GM12878 (cell line): ENCODE results near the gene PCDHGA5. TPM values are rescaled to one million over a fixed set of nuclear protein-coding genes. Genes with fewer than 3 reads are reported as not detected.
"Not testable (repeated sequence)": the region's sequence is repeated elsewhere in the genome, so short reads cannot be mapped to it uniquely, and the experiment has no call there.

Experiments
- ATAC-seq: fragments of 200-7000 bp; cut with Tn5 transposase; 3 replicates; pipeline ENCODE4 v1.9.1; 2020; ENCODE audit warnings: mild to moderate bottlenecking, moderate library complexity
- BruUV-seq: library from RNA; stranded (reverse); fragments of 400-500 nt; replicated peaks from 2 replicates; lab custom pipeline; 2021; lab: Mats Ljungman, UMichigan
- CTCF ChIA-PET: fragments of 300-600 bp; sonication (Branson Sonifier 250); formaldehyde crosslinking; extraction: SDS; loops from one replicate; lab custom pipeline; 2021; ENCODE audit warnings: inconsistent platforms; lab: Yijun Ruan, JAX
- POLR2A ChIA-PET: fragments of 350-600 bp; formaldehyde crosslinking; extraction: SDS; loops from one replicate; lab custom pipeline; 2021; ENCODE audit warnings: inconsistent platforms; lab: Charles Lee
- RAD21 ChIA-PET: fragments of 300-600 bp; sonication (Branson Sonifier 250); formaldehyde crosslinking; loops from one replicate; lab custom pipeline; 2023; ENCODE audit warnings: antibody characterized with exemption; ENCODE audit not compliant: unreplicated experiment; lab: Charles Lee
- SMC1A ChIA-PET: fragments of 300-600 bp; sonication (Branson Sonifier 250); formaldehyde crosslinking; loops from one replicate; lab custom pipeline; 2023; ENCODE audit not compliant: unreplicated experiment, uncharacterized antibody; lab: Charles Lee
- DNase-seq: peaks from one replicate; pipeline ENCODE4 v3.0.0-alpha.2; 2011; ENCODE audit warnings: low read depth, low spot score
- FAIRE-seq: peaks from 3 replicates; lab custom pipeline; 2011; peaks lifted over from hg19 to GRCh38; lab: Jason Lieb, UNC
- H2AFZ ChIP-seq: 2 replicates; pipeline ENCODE4 v1.6.0; 2011; ENCODE audit warnings: low read depth, low read length, control low read depth; ENCODE audit not compliant: control insufficient read depth
- H3K27ac ChIP-seq: 2 replicates; pipeline ENCODE4 v1.5.1; 2011; ENCODE audit warnings: control low read depth; ENCODE audit not compliant: control insufficient read depth, insufficient read depth
- H3K27me3 ChIP-seq, 2 experiments: replicated peaks in 1 of 2; 2 replicates each; pipeline versions ENCODE4 v1.6.0 to v1.6.1; 2011; ENCODE audit warnings: low read length in 1 of 2; ENCODE audit not compliant: control insufficient read depth in 2 of 2, insufficient read depth in 2 of 2
- H3K36me3 ChIP-seq, 2 experiments: 2 replicates each; pipeline ENCODE4 v1.5.1; 2011; ENCODE audit warnings: low read length in 1 of 2; ENCODE audit not compliant: control insufficient read depth in 2 of 2, insufficient read depth in 2 of 2
- H3K4me1 ChIP-seq: 2 replicates; pipeline ENCODE4 v1.6.1; 2011; ENCODE audit warnings: mild to moderate bottlenecking, low read length, moderate library complexity, mixed read lengths; ENCODE audit not compliant: control insufficient read depth, insufficient read depth
- H3K4me2 ChIP-seq: 2 replicates; pipeline ENCODE4 v1.6.0; 2011; ENCODE audit warnings: control low read depth; ENCODE audit not compliant: control insufficient read depth, insufficient read depth
- H3K4me3 ChIP-seq: fragments of 200-600 bp; sonication (generic); 2 replicates; pipeline ENCODE4 v1.5.1; 2016
- H3K79me2 ChIP-seq: 2 replicates; pipeline ENCODE4 v1.6.0; 2011; ENCODE audit warnings: low read length; ENCODE audit not compliant: control insufficient read depth, insufficient read depth
- H3K9ac ChIP-seq: 2 replicates; pipeline ENCODE4 v1.8.0; 2011; ENCODE audit warnings: low read length, control low read depth, mixed read lengths; ENCODE audit not compliant: control insufficient read depth, insufficient read depth
- H3K9me3 ChIP-seq: replicated peaks from 3 replicates; pipeline ENCODE4 v1.5.1; 2011; ENCODE audit warnings: mild to moderate bottlenecking, low read length; ENCODE audit not compliant: control insufficient read depth, insufficient read depth
- H4K20me1 ChIP-seq: 2 replicates; pipeline ENCODE4 v1.6.0; 2011; ENCODE audit not compliant: control insufficient read depth, insufficient read depth
- ATF7 ChIP-seq: fragments of 450-650 bp; IDR thresholded peaks from 2 replicates; pipeline ENCODE4 v1.6.1; 2016; ENCODE audit warnings: low read depth, mild to moderate bottlenecking
- BHLHE40 ChIP-seq, 2 experiments: fragments of 450-650 bp in 1 of 2; IDR thresholded peaks; 2 replicates each; pipeline ENCODE4 v1.6.1; 2011 to 2017; ENCODE audit warnings: low read depth in 2 of 2, borderline replicate concordance in 1 of 2, improper control_type of control experiment in 1 of 2, low read length in 1 of 2, mild to moderate bottlenecking in 1 of 2
- BMI1 ChIP-seq: fragments of 450-650 bp; IDR thresholded peaks from 2 replicates; pipeline ENCODE4 v1.6.1; 2016; ENCODE audit warnings: mild to moderate bottlenecking, moderate library complexity, borderline replicate concordance
- CBFB ChIP-seq: IDR thresholded peaks from 2 replicates; pipeline ENCODE4 v1.6.1; 2016; ENCODE audit warnings: antibody characterized with exemption, low read depth
- KLF5 ChIP-seq: fragments of 450-650 bp; IDR thresholded peaks from 2 replicates; pipeline ENCODE4 v1.6.1; 2014; ENCODE audit warnings: mild to moderate bottlenecking; ENCODE audit not compliant: partially characterized antibody
- PAX5 ChIP-seq: IDR thresholded peaks from 2 replicates; pipeline ENCODE4 v1.6.1; 2011; ENCODE audit warnings: low read depth, low read length, borderline replicate concordance
- SMARCA5 ChIP-seq: fragments of 450-650 bp; IDR thresholded peaks from 2 replicates; pipeline ENCODE4 v1.6.1; 2017; ENCODE audit warnings: mild to moderate bottlenecking
- WGBS: methylation state at CpG from one replicate; pipeline ENCODE4 v1.1.6; 2016; ENCODE audit warnings: low lambda C conversion rate; ENCODE audit not compliant: insufficient replicate concordance, insufficient coverage; ENCODE audit errors: missing lambda C conversion rate; 5-methylcytosine and 5-hydroxymethylcytosine counted together
- in situ Hi-C: fragments of 300-500 bp; cut with MboI; formaldehyde crosslinking; loops from 9 replicates; pipeline ENCODE4 v1.14.3; 2018; ENCODE audit warnings: mixed read lengths
- intact Hi-C: fragments of 100-400 bp; cut with micrococcal nuclease; formaldehyde crosslinking; loops from one replicate; pipeline ENCODE4 v1.14.2; 2022; ENCODE audit not compliant: unreplicated experiment
- polyA plus RNA-seq, 11 experiments: library from polyadenylated mRNA; depleted of rRNA in 4 of 11; unstranded in 6 of 11; stranded (reverse) in 5 of 11; fragments of >200 nt; fragmentation: Nextera tagmentation in 4 of 11; fragmentation: Illumina TruSeq in 1 of 11; extraction: Ambion mirVana in 4 of 11; extraction: Trizol in 1 of 11; gene quantifications; 1 replicate in 1 of 11; 2 replicates in 10 of 11; pipeline versions ENCODE4 v1.2.1 to v1.2.3, GENCODE V29; 2011 to 2016; ENCODE audit warnings: inconsistent platforms in 2 of 11, missing spikeins in 2 of 11, low read depth in 1 of 11
- total RNA-seq, 4 experiments: library from RNA; depleted of rRNA in 3 of 4; stranded (reverse); fragments of >200 nt in 3 of 4; fragmentation: Illumina TruSeq in 1 of 4; extraction: Trizol in 1 of 4; gene quantifications; 2 replicates each; pipeline versions ENCODE4 v1.2.1 to v1.2.3, GENCODE V29; 2013 to 2021

The PCDHGA5 gene
- total and polyA plus RNA-seq, 10 of the 15 experiments (the other 5 are each of a cell fraction or from before 2014, with no cell fraction given), result 0.10 to 0.23 (median 0.16) TPM; not detected in 4

- H3K79me2 ChIP-seq, result no peaks in the 10 kb centered on the region
- no peak for DNase-seq
- H3K4me1 ChIP-seq, result no peaks in the 10 kb centered on the region
- no TSS peak for BruUV-seq
- SMC1A ChIA-PET, result interaction anchor here (0.8 kb wide), 1 partner anchor 22 kb away, joined by 5 read pairs; no protein-coding TSS in a partner anchor
- H3K9me3 ChIP-seq, result peaks cover 17% of the 10 kb centered on the region; the same call in 2 of the 3 replicates
- no peak overlapping the region for H3K4me2 ChIP-seq
- FAIRE-seq, result no peak
- no peaks in the 10 kb centered on the region for H3K36me3 ChIP-seq
- H4K20me1 ChIP-seq, result no peaks in the 10 kb centered on the region
- RAD21 ChIA-PET, result no interaction called here
- no peak overlapping the region for H3K9ac ChIP-seq
- intact Hi-C loops, result no loop called here
- no peak overlapping the region for H2AFZ ChIP-seq
- TF ChIP-seq SMARCA5, result no peak
- no peak for TF ChIP-seq BMI1
- TF ChIP-seq CBFB, result no peak
- no peak for TF ChIP-seq PAX5
- TF ChIP-seq KLF5, result no peak
- no peak for TF ChIP-seq ATF7
- no peak for TF ChIP-seq BHLHE40 (IDR thresholded peaks at IDR 0.05; ENCODE audit: borderline replicate concordance in 1 of 2, low read depth in 2 of 2, low read length in 1 of 2)
- CTCF ChIA-PET, result interaction anchor here (0.9 to 1.3 kb wide), 3 partner anchors 46 to 189 kb away, joined by 3 to 6 read pairs (median 3); partner anchors contain the start of gene PCDHGA11
- H3K27me3 ChIP-seq, result no peaks in the 10 kb centered on the region
- POLR2A ChIA-PET, result no interaction called here
- ATAC-seq, result no peak
- H3K4me3 ChIP-seq, result no peak overlapping the region
- no peak overlapping the region for H3K27ac ChIP-seq
- in situ Hi-C loops, result no loop called here
- WGBS, result 93% methylated on average over 14 of the region's 14 CpGs
Observed at GRCh38 chr5:141374627-141375026, 10.7 kb downstream of the PCDHGA5 start.

GRCh38 chr5:141375444-141376155, 11.6 kb downstream of the PCDHGA5 start:
- intact Hi-C loops, SMC1A ChIA-PET, H2AFZ ChIP-seq, RAD21 ChIA-PET, H3K9ac ChIP-seq, POLR2A ChIA-PET, H4K20me1 ChIP-seq, BruUV-seq, H3K4me1 ChIP-seq, H3K4me3 ChIP-seq, H3K4me2 ChIP-seq, H3K36me3 ChIP-seq, H3K27me3 ChIP-seq, H3K79me2 ChIP-seq, in situ Hi-C loops, CTCF ChIA-PET, FAIRE-seq, ATAC-seq, H3K27ac ChIP-seq, DNase-seq: not testable (repeated sequence)
- 89% methylated on average over 33 of the region's 48 CpGs for WGBS
- peaks cover 17% of the 10 kb centered on the region; the same call in 2 of the 3 replicates for H3K9me3 ChIP-seq
